RWPE1 (cell line): ENCODE measurements around the gene AK5.

Source experiments
- CTCF ChIA-PET: fragments of 350-600 bp; sonication (Branson Sonifier 250); formaldehyde crosslinking; extraction: SDS; loops from one replicate; lab custom pipeline; 2021; lab: Yijun Ruan, JAX
- POLR2A ChIA-PET: fragments of 400-600 bp; formaldehyde crosslinking; extraction: SDS; loops from one replicate; lab custom pipeline; 2020; ENCODE audit warnings: antibody characterized with exemption; ENCODE audit not compliant: low non-redundant PET; lab: Yijun Ruan, JAX
- DNase-seq: peaks from one replicate; pipeline ENCODE4 v3.0.0; 2012; ENCODE audit warnings: low spot score
- H3K27ac ChIP-seq: fragments of 450-650 bp; 2 replicates; pipeline ENCODE4 v1.5.1; 2017
- CTCF ChIP-seq: fragments of 450-650 bp; conservative IDR thresholded peaks from 2 replicates; pipeline ENCODE4 v1.5.1; 2017; ENCODE audit warnings: low read depth, mild to moderate bottlenecking

The AK5 gene

GRCh38 chr1:77370161-77370560 lies 88.3 kb downstream of the AK5 start:
- no peak for TF ChIP-seq CTCF
- CTCF ChIA-PET = interaction anchor here (0.7 kb wide), 1 partner anchor 759 kb away, joined by 3 read pairs; no protein-coding TSS in a partner anchor
- POLR2A ChIA-PET = no interaction called here
- no peak for DNase-seq
- H3K27ac ChIP-seq = no peak overlapping the region

GRCh38 chr1:77370583-77371306 lies 88.9 kb downstream of the AK5 start:
- CTCF ChIA-PET = interaction anchor here (0.7 kb wide), 1 partner anchor 758 kb away, joined by 3 read pairs; no protein-coding TSS in a partner anchor
- POLR2A ChIA-PET = no interaction called here
- H3K27ac ChIP-seq = no peak overlapping the region
- TF ChIP-seq CTCF = no peak
- DNase-seq = no peak

GRCh38 chr1:77371396-77371795 lies 89.6 kb downstream of the AK5 start:
- DNase-seq = no peak
- POLR2A ChIA-PET = no interaction called here
- CTCF ChIA-PET = no interaction called here
- no peak overlapping the region for H3K27ac ChIP-seq
- TF ChIP-seq CTCF = no peak

GRCh38 chr1:77373702-77374101 lies 91.9 kb downstream of the AK5 start:
- CTCF ChIA-PET = no interaction called here
- DNase-seq = no peak
- POLR2A ChIA-PET = no interaction called here
- no peak overlapping the region for H3K27ac ChIP-seq
- no peak for TF ChIP-seq CTCF

- no peak for DNase-seq
- POLR2A ChIA-PET = no interaction called here
- H3K27ac ChIP-seq = no peak overlapping the region
- no peak for TF ChIP-seq CTCF
- CTCF ChIA-PET = no interaction called here
Observed at GRCh38 chr1:77375541-77375940, 93.7 kb downstream of the AK5 start.

- CTCF ChIA-PET = no interaction called here
- H3K27ac ChIP-seq = no peak overlapping the region
- no peak for TF ChIP-seq CTCF
- DNase-seq = no peak
- POLR2A ChIA-PET = no interaction called here
Observed at GRCh38 chr1:77375990-77376389, 94.2 kb downstream of the AK5 start.
